GM18951 (cell line): ENCODE results near the gene FRMD6.
"Not testable (repeated sequence)": the region's sequence is repeated elsewhere in the genome, so short reads cannot be mapped to it uniquely, and the experiment has no call there.

ENCODE experiments used
- POLR2A ChIP-seq: IDR thresholded peaks from 4 replicates; pipeline ENCODE4 v1.6.1; 2011; ENCODE audit warnings: mild to moderate bottlenecking; ENCODE audit not compliant: insufficient read length, insufficient read depth; ENCODE audit errors: extremely low read depth
- in situ Hi-C: fragments of 300-500 bp; cut with MboI; formaldehyde crosslinking; loops from one replicate; pipeline ENCODE4 v1.12.0; 2022; ENCODE audit warnings: low sequenced_read_pairs, mixed read lengths, inconsistent platforms; ENCODE audit not compliant: unreplicated experiment

The FRMD6 gene

GRCh38 chr14:51733147-51733546 lies 81.4 kb downstream of the FRMD6 start:
- in situ Hi-C loops = no loop called here
- TF ChIP-seq POLR2A = no peak

GRCh38 chr14:51735851-51736250 lies 84.1 kb downstream of the FRMD6 start:
- no peak for TF ChIP-seq POLR2A
- in situ Hi-C loops = no loop called here

- no peak for TF ChIP-seq POLR2A
- in situ Hi-C loops = no loop called here
Observed at GRCh38 chr14:51738754-51739153, 87.0 kb downstream of the FRMD6 start.

- in situ Hi-C loops = no loop called here
- no peak for TF ChIP-seq POLR2A
Observed at GRCh38 chr14:51743588-51744000, 91.9 kb downstream of the FRMD6 start.

- TF ChIP-seq POLR2A = no peak
- in situ Hi-C loops = no loop called here
Observed at GRCh38 chr14:51744372-51745130, 92.8 kb downstream of the FRMD6 start.

GRCh38 chr14:51746823-51747222 lies 95.1 kb downstream of the FRMD6 start:
- in situ Hi-C loops = not testable (repeated sequence)

- in situ Hi-C loops = loop anchor here (10.0 kb wide), 1 partner anchor 356 kb away; no protein-coding TSS in a partner anchor
- no peak for TF ChIP-seq POLR2A
Observed at GRCh38 chr14:51750542-51750941, 98.8 kb downstream of the FRMD6 start.

- in situ Hi-C loops = loop anchor here (10.0 kb wide), 1 partner anchor 357 kb away; no protein-coding TSS in a partner anchor
Observed at GRCh38 chr14:51751611-51752345, 100.1 kb downstream of the FRMD6 start.

- in situ Hi-C loops = loop anchor here (10.0 kb wide), 1 partner anchor 363 kb away; no protein-coding TSS in a partner anchor
Observed at GRCh38 chr14:51757756-51758155, 106.0 kb downstream of the FRMD6 start.

GRCh38 chr14:51759950-51760349 lies 108.2 kb downstream of the FRMD6 start:
- no peak for TF ChIP-seq POLR2A
- in situ Hi-C loops = loop anchor here (10.0 kb wide), 1 partner anchor 365 kb away; no protein-coding TSS in a partner anchor

- in situ Hi-C loops = not testable (repeated sequence)
Observed at GRCh38 chr14:51765726-51766125, 114.0 kb downstream of the FRMD6 start.

GRCh38 chr14:51766586-51766985 lies 114.9 kb downstream of the FRMD6 start:
- in situ Hi-C loops = not testable (repeated sequence)

- in situ Hi-C loops = not testable (repeated sequence)
Observed at GRCh38 chr14:51769261-51769660, 117.6 kb downstream of the FRMD6 start.

- in situ Hi-C loops = loop anchor here (10.0 kb wide), 1 partner anchor 489 kb away; no protein-coding TSS in a partner anchor
- TF ChIP-seq POLR2A = no peak
Observed at GRCh38 chr14:51774209-51774608, 122.5 kb downstream of the FRMD6 start.
